Fibroblast of villous mesenchyme (primary cell): ENCODE results near the gene MAPK8. TPM values are rescaled to one million over a fixed set of nuclear protein-coding genes. Genes with fewer than 3 reads are reported as not detected.

ENCODE experiments used
- DNase-seq: peaks from one replicate; pipeline ENCODE4 v3.0.0-alpha.2; 2010; ENCODE audit warnings: low read depth
- H3K4me3 ChIP-seq: 2 replicates; pipeline ENCODE4 v1.5.1; 2011; ENCODE audit warnings: low read depth, mild to moderate bottlenecking, low read length
- CTCF ChIP-seq: IDR thresholded peaks from 2 replicates; pipeline ENCODE4 v1.5.1; 2012; ENCODE audit warnings: low read depth, mild to moderate bottlenecking, low read length; ENCODE audit not compliant: insufficient read depth
- total RNA-seq: library from RNA; depleted of rRNA; stranded (reverse); fragments of >200 nt; gene quantifications from 2 replicates; pipeline ENCODE4 v1.2.3, GENCODE V29; 2012

MAPK8 gene
- total RNA-seq, 1 donor, result 111 TPM

- DNase-seq, result no peak
- no peak for TF ChIP-seq CTCF
- no peak overlapping the region for H3K4me3 ChIP-seq
Measured at GRCh38 chr10:48437546-48437945, 131.1 kb downstream of the MAPK8 start.

DNA sequence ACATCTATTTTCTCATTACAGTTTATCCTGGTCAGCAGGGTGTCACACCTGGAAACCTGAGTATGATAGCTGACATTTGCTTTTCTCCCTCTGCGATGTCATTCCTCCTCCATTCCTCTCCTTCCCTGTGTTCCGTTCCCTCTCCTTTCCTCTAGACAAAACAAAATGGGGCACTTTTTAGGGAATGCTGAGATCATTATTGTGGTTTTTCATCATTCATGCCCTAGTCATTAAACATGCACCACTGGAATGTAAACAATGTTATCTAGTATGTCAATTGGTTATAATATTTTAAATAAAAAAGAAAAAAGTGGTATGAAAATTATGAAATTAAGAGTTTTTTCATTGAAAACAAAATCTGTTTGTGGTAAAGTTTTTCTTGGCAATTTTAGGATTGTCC, 132.6 kb downstream of the MAPK8 start:
- peak; percentile 34 for DNase-seq
- TF ChIP-seq CTCF, result no peak

GRCh38 chr10:48439581-48440041, 133.1 kb downstream of the MAPK8 start:
- no peak overlapping the region for H3K4me3 ChIP-seq
- DNase-seq, result peak; percentile 53
- no peak for TF ChIP-seq CTCF

More for the DNA sequence above, 132.6 kb downstream of the MAPK8 start:
- no peak overlapping the region for H3K4me3 ChIP-seq

DNA sequence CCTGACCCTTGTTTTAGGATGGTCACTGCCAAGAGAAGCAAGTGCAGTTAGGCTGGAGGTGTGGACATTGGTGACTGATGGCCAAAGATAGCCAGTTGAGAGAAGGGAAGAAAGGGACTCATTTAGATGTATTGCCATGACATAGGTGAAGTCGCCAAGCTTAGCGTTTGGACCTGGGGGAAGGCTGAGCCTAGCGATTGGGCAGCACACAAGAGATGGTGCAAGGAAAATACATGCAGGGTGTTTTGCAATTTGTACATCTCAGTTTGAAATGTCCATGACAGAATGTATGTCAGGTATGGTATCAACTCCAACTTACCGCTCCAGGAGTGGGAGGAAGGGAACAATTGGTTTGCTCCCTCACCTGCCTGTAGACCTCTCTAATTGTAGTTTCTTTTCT, 134.3 kb downstream of the MAPK8 start:
- TF ChIP-seq CTCF, result no peak

DNA sequence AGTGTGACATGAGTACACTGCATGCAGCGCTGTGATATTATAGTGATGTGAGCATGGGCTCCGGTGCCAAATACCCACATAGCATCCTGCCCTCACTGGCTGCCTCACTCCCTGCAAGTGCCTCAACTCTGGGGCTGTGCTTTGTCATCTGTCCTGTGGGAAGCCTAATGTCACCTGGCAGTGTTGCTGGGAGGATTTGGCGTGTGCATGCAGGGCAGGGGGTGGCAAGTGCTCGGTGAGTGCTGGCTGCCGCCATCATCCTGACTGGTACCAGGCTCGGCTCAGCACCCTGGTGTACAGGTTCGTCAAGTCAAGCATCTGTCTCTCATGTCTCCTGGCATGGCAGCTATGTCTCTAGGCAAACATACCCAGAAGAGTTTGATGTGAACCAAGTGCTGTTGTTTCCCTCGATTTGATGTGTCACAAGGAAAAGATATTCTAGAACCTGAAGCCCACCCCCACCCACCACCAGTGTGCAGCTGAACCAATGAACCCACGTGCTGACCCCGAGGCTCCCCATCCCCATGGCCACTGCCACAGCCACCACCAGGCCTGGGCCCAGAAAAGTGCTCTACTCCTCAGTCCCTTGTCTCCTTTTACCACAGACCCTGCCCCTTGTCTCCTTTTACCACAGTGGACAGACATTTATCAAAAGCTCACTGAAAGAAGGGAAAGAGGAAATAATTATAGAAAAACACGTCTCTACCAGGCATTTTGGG, 135.8 kb downstream of the MAPK8 start:
- DNase-seq, result no peak
- no peak for TF ChIP-seq CTCF
- no peak overlapping the region for H3K4me3 ChIP-seq

More for the DNA sequence above, 134.3 kb downstream of the MAPK8 start:
- no peak overlapping the region for H3K4me3 ChIP-seq
- no peak for DNase-seq

GRCh38 chr10:48442809-48443177, 136.3 kb downstream of the MAPK8 start:
- no peak overlapping the region for H3K4me3 ChIP-seq
- DNase-seq, result no peak
- TF ChIP-seq CTCF, result no peak

DNA sequence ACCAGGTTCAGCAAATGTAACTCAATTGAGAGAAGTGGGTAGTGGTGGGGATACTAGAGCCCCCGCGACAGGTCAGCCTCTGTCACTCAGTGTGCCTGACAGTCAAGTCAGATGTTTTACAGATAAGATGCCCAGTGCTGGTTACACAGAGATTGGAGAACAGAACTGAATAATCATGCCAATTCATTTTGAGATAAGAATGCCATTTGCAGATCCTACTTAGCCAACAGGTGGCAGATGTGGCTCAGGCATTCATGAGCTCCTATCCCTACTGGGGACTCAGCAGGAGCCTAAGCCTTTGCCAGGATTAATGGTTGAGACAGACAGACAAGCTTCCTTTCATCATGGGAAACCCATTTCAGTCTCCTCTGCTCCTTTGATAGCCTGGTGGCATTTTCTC, 137.8 kb downstream of the MAPK8 start:
- peak; percentile 33 for DNase-seq
- H3K4me3 ChIP-seq, result no peak overlapping the region
- peak; percentile 29 for TF ChIP-seq CTCF
